GM12878 (cell line): ENCODE measurements around the gene SPINK5.

ENCODE experiments used
- BHLHE40 ChIP-seq, 2 experiments: fragments of 450-650 bp in 1 of 2; IDR thresholded peaks; 2 replicates each; pipeline ENCODE4 v1.6.1; 2011 to 2017; ENCODE audit warnings: low read depth in 2 of 2, borderline replicate concordance in 1 of 2, improper control_type of control experiment in 1 of 2, low read length in 1 of 2, mild to moderate bottlenecking in 1 of 2
- CHD4 ChIP-seq: fragments of 200-600 bp; sonication (generic); IDR thresholded peaks from 2 replicates; pipeline ENCODE4 v1.6.1; 2016; ENCODE audit warnings: mild to moderate bottlenecking
- CTCF ChIP-seq, 3 experiments: IDR thresholded peaks in 2 of 3; conservative IDR thresholded peaks in 1 of 3; 2 replicates each; pipeline ENCODE4 v1.5.1; 2011; ENCODE audit warnings: low read depth in 3 of 3, low read length in 3 of 3, mild to moderate bottlenecking in 3 of 3, control low read depth in 2 of 3, moderate library complexity in 2 of 3, inconsistent platforms in 1 of 3, mixed read lengths in 1 of 3; ENCODE audit not compliant: control insufficient read depth in 2 of 3, insufficient read depth in 1 of 3; ENCODE audit errors: extremely low read depth in 1 of 3
- EGR1 ChIP-seq, 2 experiments: IDR thresholded peaks; 1 replicate in 1 of 2; 2 replicates in 1 of 2; pipeline ENCODE4 v1.6.1; 2011 to 2012; ENCODE audit warnings: low read depth in 2 of 2, low read length in 2 of 2, borderline replicate concordance in 1 of 2, mild to moderate bottlenecking in 1 of 2, moderate library complexity in 1 of 2
- GABPA ChIP-seq: IDR thresholded peaks from 2 replicates; pipeline ENCODE4 v1.6.1; 2014; ENCODE audit warnings: antibody characterized with exemption, low read depth, mild to moderate bottlenecking, inconsistent platforms
- NR2C1 ChIP-seq: fragments of 450-650 bp; IDR thresholded peaks from 2 replicates; pipeline ENCODE4 v1.6.1; 2017; ENCODE audit warnings: antibody characterized with exemption, mild to moderate bottlenecking, moderate library complexity
- POLR2A ChIP-seq: IDR thresholded peaks from 2 replicates; pipeline ENCODE4 v1.6.1; 2011; ENCODE audit warnings: low read depth, mild to moderate bottlenecking, low read length
- SMC3 ChIP-seq: IDR thresholded peaks from 2 replicates; pipeline ENCODE4 v1.6.1; 2011; ENCODE audit warnings: low read length, improper control_type of control experiment, borderline replicate concordance
- TCF3 ChIP-seq: IDR thresholded peaks from 2 replicates; pipeline ENCODE4 v1.6.1; 2012; ENCODE audit warnings: low read depth, mild to moderate bottlenecking, low read length, borderline replicate concordance; ENCODE audit not compliant: insufficient read depth
- USF2 ChIP-seq: IDR thresholded peaks from 2 replicates; pipeline ENCODE4 v1.6.1; 2011; ENCODE audit warnings: low read depth, low read length, improper control_type of control experiment, borderline replicate concordance

DNA sequence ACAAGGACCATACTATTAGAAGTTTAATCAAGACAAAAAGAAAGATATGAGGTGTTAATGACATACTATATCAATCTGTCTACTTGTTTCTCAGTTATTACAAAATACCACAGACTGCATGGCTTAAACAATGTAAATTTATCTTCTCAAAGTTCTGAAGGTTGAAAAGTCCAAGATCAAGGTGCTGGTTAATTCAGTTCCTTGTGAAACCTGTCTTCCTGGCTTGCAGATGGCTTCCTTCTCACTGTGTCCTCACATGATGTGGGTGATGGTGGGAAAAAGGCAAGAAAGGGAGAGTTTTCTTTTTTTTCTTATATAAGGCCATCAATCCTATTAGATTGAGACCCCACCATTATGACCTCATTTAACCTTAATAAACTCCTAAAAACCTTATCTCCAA lies 89.0 kb downstream of the SPINK5 start:
- TF ChIP-seq CHD4 (no peak), USF2 (no peak), POLR2A (no peak), EGR1 (IDR thresholded peaks at IDR 0.05; ENCODE audit: borderline replicate concordance in 1 of 2, low read depth in 2 of 2, low read length in 2 of 2) (no peak), BHLHE40 (IDR thresholded peaks at IDR 0.05; ENCODE audit: borderline replicate concordance in 1 of 2, low read depth in 2 of 2, low read length in 1 of 2) (no peak), CTCF (IDR thresholded peaks at IDR 0.05 in 2 of 3, conservative IDR thresholded peaks at IDR 0.05 in 1 of 3; ENCODE audit: control insufficient read depth in 2 of 3, extremely low read depth in 1 of 3, insufficient read depth in 1 of 3, low read depth in 3 of 3, low read length in 3 of 3) (no peak), NR2C1 (no peak), SMC3 (no peak), GABPA (no peak), TCF3 (no peak)
